Activated T-cell treated with anti-CD3 and anti-CD28 coated beads, Interleukin-2, amount 50 U/mL, for 1 hour (primary cell): ENCODE measurements around the gene EHBP1L1.
A peak's percentile ranks its signal among the peaks of the same experiment; 100 is the strongest.
"Not testable (repeated sequence)": the region's sequence is repeated elsewhere in the genome, so short reads cannot be mapped to it uniquely, and the experiment has no call there.

Experiments
- DNase-seq: peaks from one replicate; pipeline ENCODE4 v3.0.0-alpha.2; 2020

The EHBP1L1 gene

DNA sequence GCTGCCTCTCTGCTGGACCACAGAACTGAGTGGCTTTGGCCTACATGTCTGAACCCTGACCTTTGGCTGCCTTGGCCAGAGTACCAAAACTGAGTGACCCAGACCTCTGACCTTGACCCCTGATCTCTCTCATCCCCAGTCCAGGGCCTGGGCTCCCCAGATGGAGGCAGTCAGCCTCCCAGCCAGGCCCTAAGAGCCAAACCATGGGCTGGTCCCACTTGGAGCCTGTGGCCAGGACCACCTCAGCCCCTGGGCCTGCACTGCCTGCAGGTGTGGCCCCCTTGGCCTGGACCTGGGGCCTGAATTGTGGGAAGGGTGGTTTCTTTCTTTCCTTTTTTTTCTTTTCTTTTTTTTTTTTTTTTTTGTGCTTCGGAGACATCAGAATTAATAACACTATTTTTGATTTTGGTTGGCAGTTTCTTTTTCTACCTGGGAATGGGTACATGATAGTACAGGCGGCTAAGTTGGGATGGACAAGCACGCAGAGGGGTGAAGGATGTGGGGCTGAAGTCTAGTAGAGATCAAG, 61.2 kb downstream of the EHBP1L1 start:
- DNase-seq, result no peak

DNA sequence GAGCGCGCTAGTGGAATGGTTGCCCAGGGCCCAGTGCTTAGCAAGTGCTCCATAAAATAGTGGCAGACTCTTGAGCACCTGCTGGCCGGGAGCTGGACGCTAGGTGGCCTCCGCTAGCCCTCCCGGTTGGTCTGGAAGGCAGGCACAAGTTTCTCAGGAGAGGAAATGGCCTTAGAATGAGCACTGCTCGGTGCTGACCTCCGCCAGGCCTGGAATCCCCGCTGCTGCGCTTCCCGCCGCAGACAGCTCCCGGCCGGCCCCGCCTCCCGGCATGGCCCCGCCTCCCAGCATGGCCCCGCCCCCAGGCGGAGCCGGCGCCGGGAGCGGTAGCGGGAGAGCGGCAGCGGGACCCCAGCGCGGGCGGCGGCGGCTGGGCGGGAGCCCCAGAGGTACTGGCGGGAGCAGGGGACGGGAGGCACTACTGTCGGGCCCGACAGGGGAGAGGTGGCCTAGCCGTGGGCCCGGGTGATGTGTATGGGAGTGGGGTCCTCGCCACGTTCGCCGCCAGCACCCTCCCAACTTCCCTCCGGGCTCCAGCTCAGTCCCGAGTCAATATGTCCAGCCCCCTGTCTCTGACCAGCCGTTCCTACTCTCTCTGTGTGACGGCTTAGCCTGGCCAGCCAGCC, 62.1 kb downstream of the EHBP1L1 start, which contains the start of gene SIPA1:
Gene SIPA1, plus strand, starts transcription at position 308 of the 626 bp plus-strand sequence. CDS start 2,821 bp downstream, outside the sequence.
- peak; percentile 84 for DNase-seq

DNA sequence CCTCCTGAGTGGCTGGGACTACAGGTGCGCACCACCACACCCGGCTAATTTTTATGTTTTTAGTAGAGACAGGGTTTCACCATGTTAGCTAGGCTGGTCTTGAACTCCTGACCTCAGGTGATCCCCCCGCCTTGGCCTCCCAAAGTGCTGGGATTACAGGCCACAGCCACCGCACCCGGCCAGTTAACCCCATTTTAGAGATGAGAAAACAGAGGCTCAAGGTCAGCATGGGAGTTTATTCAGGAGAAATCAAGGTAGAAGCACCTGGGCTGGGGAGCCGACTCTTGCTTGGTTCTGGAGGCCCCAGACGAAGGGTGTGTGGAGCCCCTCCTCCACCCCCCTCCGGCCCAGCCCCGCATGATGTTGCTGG, 63.4 kb downstream of the EHBP1L1 start:
- not testable (repeated sequence) for DNase-seq

DNA sequence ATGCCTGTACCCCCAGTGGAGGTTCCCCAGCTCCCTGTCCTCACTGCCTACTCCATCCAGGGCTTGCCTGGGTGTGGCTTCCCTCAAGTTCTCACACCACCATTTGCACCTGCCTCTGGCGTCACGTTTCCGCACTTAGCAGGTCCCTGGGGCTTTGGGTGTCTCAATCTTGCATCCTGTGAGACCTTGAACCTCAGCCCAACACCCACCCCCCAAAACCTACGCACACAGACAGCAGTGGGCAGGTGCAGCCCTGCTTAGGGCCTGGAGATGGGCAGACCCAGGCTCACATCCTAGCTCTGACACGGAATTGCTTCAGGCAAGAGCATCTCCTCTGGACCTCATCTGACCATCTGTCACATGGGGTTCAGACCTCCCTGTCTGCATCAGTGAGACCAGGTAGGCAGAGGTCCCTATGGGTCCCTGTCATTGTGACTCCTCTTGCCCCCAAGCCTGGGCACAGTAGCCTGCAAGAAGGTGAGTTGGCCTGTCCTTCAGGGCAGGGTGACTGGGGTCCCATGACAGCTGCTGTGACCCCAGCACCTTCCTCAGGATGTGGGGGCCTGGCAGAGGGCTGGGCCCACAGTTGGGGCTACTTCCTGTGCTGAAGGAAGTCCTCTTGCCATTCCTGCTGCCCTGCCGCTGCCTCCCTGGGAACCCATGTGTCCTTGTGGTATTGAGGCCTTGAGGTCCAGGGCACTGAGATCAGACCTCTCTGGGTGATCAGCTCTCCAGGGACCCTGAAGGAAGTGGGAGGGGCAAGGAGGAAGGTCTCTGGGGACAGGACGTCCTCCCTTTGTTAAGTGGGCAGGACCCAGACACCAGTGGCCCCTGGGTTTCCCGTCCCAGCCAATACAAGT, 64.0 kb downstream of the EHBP1L1 start:
- DNase-seq, result peak; percentile 75

DNA sequence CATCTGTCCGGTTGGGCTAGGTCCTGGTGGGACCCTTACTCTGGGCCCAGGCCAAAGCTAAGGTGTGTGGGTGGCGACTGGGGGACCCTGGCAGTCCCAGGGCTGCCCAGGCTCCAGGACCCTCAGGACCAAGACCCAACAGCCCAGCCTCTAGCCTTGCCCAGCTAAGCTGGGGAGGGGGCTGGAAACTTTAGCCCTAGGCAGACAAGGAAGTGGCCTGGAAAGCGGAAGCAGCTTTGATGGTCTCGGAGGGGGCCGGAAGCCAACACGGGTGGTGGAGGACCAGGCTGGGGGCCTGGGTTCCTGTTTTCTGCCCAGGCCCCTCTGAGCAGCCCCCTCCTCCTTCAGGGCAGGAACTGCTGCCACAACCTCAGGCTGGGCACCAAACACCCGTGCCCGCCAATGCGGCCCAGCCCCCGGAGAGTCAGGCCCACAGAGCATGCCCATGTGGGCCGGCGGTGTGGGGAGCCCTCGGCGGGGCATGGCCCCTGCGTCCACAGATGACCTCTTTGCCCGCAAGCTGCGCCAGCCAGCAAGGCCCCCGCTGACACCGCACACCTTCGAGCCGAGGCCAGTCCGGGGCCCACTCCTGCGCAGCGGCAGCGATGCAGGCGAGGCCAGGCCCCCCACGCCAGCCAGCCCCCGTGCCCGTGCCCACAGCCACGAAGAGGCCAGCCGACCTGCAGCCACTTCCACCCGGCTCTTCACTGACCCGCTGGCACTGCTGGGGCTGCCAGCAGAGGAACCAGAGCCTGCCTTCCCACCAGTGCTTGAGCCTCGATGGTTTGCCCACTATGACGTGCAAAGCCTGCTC, 64.8 kb downstream of the EHBP1L1 start:
- peak; percentile 47 for DNase-seq

DNA sequence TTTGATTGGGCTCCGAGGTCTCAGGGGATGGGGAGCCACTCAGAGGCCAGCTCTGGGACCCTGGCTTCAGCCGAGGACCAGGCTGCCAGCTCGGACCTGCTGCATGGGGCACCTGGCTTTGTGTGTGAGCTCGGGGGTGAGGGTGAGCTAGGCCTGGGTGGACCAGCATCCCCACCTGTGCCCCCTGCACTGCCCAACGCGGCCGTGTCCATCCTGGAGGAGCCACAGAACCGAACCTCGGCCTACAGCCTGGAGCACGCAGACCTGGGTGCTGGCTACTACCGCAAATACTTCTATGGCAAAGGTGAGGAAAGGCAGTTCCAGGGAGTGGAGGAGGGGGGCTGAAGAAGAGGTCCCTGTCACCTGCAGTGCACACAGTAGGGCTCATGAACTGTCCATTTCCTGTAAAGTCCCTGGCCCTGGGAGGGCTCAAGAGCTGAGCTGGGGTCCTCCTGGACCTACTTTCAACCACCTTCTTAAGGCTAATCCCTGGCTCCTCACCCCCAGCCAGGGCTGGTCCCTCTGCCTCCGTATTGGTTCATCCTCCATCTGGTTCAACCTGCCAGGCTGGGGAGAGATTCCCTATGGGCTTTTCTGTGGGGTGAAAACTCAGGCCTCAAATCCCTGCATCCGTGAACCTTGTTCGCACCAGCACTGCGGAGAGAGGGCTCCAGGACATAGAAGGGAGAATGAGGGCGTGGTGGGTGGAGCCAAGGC, 65.6 kb downstream of the EHBP1L1 start:
- DNase-seq, result no peak
